ENCODE data around the gene ARMH4.

Gene ARMH4

DNA sequence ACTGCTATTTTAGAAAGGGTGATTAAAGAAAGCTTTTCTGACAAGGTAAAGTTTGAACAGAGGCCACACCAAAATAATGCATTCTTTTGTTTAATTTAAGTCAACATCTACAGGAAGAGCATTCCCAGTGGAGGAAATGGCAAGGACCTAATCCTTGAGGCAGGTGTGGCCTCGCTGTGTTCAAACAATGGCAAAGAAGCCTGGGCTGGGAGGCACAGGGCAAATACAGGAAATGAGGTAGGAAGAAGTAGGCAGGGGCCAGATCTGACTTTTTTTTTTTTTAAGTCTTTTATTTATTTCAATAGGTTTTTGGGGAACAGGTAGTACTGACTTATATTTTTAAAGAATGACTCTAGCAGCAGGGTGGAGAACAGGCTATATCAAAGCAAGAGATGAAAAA lies 53.5 kb downstream of the ARMH4 start:
- DNase-seq = peak; percentile 62

DNA sequence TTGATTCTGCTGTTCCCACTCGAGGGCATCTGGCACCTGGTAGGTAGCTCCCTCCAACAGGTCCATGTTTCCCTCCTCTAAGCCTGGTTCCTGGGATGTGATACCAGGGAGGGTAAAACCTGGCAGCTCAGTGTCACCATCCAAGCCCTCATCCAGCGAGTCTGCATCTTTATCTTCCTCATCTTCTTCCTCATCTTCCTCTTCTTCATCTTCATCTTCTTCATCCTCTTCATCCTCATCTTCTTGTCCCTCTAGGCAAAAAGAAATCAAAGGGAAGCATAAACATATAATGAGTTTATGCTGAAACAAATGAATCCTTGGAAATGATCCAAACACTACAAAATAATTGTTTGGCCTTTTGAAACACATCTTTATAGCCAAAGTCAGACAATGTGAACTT lies 55.3 kb downstream of the ARMH4 start:
- no peak for DNase-seq

DNA sequence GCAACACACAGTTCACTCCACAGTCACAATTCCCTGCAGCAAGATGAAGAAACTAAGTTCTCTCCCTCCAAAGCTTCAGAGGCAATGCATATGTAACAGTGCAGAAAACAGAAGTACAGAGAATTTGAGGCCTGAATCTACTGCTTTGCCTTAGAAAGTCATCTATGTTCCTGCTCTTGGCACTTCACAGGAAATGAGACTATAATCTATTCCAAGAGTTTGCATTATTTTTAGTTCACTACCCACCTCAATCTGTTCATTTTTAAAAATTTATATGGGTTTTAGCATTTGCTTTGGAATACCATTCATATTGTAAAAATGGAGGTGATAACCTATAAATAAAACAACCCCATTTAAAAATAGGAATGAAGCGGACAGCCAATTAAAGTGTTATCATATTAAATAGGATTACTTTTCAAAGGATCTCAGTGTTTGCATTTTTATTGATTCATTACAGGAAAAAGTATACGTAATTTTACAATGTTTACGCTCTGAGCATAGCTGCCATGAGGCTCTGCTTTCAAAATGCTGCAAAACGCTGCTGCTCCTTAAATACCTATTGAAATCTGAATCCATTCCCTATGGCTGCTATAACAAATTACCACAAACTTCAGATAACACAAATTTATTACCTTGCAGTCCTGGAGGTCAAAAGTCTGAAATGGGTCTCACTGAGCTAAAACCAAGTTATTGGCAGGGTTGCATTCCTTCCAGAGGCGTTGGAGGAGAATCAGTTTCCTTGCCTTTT lies 60.0 kb downstream of the ARMH4 start:
- no peak for DNase-seq

DNA sequence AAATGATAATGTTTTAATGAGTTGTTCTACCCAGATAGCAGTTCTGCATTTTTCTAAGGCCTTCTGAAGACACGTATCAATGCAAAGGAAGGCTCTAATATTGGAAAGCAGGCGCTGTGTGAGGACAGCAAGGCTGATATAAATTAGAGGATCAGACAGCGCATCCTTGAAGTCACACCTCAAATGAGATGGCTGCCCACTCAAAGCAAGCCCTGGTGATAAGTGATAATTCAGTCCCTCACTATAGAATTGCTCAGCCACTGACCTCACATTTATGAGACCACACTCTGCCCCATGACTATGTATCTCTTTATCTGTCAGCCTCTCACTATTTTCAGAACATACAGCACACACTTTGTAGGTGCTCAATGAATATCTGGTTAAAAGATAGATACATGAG lies 62.4 kb downstream of the ARMH4 start:
- no peak for DNase-seq

DNA sequence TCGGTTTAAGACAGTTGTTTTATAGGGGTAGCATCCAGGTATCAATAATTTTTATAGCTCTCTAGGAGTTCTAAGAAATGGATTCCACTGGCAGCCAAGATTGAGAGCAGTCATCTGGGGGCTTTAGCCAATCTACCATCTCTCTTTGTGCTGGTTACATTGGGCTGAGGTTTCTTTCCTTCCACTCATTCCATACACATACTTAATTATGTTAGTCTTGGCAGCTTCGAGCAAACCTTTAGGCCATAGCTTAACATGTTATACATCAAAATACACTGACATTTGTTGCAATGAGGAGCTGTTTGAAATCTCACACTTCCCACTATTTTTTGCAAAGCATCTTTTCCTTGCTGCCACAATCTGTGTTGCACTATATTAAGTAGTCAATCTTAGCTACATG lies 63.1 kb downstream of the ARMH4 start:
- no peak for DNase-seq

DNA sequence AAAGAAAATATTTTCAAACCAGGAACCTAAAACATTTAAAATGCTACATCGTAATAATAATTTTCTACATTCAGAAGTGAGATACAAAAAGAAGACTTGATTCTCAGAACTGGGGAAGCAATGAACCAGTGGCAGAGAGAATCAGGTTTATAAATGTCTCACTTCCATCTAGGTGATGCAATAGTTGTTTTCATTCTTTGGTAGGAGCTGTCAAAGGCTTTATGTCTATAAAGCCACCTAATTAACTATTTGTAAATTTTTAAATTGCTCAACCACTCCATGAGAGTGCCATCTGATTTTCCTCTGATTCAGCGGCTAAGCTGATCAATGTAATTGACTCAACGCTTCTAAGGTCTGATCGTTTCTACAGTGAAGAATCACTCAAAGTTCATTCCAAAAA lies 66.1 kb downstream of the ARMH4 start:
- DNase-seq = no peak

DNA sequence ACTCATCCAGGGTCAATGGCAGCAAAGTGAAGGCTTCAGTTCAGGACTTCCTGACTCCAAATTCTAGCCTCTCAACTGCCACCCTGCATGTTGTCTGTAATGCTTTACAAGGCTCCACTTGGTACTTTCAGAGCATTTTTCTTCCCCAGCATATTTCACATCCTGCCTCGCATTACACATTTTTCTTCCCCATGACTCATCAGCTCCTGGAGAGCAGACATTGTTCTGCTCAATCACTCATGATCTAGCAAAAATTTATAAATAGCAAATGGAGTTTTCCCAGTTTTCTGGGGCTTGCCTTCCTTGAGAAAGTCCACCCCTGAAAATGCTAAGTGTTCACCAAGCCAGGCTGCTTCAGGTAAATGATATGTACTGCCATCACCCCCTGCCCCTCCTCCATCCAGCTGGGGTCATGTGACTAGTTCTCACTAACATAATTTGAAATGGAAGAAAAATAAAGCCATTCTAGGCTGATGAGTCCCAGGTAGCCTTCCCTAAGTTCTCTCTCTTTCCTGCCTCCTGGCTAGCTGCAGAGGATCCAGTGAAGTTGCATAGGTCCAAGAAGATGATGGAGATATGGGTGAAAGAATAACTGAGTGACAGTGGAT lies 69.4 kb downstream of the ARMH4 start:
- no peak for DNase-seq

DNA sequence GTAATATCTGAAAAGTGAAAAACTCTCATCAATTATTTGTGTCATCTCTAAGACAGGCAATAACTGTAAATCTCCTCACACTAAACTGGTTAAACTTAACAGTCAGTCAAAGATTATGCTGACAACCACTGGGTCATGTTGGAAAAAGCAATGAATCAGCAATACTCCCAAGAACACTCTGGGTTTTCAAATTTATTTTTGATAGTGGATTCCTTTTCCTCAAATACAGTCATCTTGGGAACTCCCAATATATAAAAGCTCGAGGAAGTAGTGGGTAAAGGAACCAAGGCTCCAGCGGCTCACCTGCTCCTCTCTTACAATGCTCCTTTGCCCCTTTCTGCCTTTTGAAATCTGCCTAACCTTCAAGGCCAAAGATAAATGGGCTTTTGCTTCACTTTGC lies 70.0 kb downstream of the ARMH4 start:
- DNase-seq = no peak

DNA sequence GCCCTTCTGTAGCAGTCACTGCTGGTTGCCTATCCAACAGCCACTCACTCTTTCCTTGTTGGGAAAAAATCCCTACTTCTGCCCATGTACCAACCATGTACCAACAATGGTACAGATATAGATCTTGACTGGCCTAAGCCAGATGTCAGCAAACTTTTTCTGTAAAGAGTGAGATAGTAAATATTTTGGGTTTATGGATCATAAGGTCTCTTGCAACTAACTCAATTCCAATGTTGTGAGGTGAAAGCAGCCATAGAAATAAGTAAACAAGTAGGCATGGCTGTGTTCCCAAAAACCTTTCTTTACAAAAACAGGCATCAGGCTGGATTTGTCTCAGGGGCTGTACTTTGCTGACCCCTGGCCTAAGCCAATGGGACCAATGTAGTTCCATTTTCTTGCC lies 73.5 kb downstream of the ARMH4 start:
- DNase-seq = no peak

DNA sequence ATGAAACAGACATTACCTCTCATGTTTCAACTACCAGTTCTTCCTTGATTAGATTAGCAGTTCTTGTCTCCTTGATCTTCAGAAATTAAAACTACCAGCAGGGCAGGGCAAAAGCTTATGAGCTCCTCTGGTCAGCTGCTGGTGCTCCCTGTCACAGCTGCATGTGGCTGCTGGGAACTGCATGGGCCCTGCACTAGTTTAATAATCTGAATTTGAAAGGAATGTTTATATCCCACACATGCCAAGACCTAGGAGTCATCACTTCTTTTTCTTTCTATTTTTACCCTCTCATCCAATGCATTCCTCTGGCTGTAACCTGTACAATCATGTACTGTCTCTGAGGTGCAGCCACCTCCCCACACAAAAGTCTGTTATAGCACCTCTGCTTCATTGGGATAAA lies 73.9 kb downstream of the ARMH4 start:
- DNase-seq = no peak

DNA sequence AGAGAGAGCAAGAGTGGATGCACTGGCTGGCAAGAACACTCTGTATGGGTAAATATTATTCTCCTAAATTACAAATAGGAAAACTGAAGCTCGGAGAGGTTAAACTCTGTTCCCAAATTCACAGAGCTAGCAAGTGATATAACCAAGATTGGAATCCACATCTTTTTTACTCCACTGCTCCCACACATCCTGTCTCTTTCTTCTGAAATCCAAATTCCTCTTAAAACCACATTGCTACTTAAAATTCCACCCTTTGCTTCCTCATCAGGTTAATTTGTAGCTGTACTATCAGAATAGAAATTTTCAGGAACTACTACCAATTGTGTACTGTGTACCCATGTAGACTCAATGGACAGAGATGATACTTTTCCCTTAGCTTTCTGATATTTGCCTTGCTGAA lies 74.4 kb downstream of the ARMH4 start:
- no peak for DNase-seq

DNA sequence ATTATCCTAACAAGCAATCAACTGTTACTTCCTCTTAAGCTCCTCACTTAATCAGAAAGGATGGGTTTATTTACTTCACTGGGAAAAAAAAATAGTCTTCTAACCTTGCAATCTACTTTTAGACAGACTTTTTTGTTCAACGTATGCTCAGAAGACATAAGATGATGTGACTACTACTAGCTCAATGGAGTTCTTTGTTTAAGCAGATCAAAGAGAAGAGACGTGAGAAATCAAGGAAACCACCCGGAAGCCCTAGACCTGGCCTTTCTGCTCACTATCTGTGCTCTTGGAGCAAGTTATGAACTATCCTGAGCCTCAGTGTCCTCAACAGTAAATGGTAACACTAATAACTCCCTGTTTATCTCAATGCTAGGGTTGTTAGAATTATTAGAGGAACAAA lies 78.5 kb downstream of the ARMH4 start:
- DNase-seq = no peak

DNA sequence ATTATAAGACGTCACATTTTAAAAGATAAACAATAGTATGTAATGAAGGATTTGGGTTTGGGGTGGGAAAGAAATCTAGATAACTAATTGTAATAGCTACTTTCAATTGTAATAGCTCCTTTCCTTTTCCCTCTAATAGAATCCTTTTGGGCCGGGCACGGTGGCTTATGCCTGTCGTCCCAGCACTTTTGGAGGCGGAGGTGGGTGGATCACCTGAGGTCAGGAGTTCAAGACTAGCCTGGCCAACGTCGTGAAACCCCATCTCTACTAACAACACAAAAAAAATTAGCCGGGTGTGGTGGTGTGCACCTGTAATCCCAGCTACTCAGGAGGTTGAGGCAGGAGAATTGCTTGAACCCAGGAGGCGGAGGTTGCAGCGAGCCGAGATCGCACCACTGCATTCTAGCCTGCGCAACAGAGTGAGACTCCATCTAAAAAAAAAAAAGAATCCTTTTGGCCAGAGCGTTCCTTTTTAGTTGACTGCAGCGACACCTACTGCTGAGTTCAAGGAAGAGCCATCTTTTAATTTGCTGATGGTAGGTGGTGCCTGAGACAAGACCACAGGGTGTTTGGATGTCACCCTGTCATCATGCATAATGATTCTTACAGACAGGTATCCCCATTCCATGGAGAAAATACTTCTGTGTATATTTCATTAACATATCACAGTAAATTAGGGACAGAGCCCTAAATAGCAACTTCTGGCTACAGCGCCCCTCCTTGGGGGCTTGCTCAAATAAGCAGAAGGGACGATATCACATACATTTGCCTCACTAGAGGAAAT lies 79.5 kb downstream of the ARMH4 start:
- DNase-seq = peak; percentile 47

DNA sequence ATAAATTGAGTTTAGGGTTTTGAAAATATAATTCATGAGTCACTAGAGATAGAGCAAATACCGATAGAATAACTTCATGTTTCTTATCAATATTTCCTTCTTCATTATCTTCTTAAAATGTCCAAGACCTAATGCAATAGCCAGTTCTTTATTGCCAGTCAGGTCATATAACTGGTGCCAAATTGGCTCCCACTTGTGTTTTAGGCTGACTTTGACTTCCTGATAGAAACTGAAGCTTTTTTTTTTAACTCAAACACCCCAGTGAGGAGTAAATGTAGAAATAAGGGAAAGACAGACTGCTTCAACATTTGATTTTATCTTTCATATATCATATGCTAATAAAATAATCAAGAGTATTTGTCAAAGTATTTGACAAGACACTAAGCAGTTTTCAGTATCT lies 80.7 kb downstream of the ARMH4 start:
- DNase-seq = no peak

DNA sequence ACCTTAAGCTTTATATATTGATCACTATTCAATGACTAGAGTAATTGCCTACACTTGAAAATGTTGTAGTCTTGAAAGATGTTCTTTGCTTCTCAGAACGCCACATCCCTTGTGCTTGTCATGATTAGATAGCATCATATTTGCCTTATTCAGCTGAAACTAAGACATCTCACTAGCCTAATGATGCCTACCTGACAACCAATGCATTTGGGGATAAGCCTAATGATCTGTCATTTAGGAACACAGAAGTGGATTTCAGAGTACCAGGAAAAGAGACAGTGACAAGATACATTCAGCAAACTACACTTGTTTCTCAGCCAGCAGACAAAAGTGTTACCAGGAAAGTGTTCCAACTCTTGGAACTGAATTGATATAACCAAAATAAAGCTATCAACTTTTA lies 83.7 kb downstream of the ARMH4 start:
- DNase-seq = no peak

DNA sequence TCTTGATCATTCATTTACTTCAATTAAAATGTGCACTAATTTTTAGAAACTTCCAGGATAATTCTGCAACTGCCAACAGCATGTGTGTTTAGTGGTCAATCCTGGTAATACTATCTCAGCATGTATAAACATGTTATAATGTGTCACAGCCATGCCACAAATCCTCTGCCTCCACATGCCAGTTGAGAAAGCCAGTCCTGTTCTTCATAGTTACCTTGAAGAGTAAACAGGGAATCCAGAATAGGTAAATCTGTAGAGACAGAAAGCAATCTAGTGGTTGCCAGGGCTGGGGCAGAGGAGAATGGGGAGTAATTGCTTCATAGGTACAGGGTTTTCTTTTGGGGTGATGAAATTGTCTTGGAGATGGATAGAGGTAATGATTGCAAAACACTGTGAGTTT lies 85.9 kb downstream of the ARMH4 start:
- DNase-seq = no peak

DNA sequence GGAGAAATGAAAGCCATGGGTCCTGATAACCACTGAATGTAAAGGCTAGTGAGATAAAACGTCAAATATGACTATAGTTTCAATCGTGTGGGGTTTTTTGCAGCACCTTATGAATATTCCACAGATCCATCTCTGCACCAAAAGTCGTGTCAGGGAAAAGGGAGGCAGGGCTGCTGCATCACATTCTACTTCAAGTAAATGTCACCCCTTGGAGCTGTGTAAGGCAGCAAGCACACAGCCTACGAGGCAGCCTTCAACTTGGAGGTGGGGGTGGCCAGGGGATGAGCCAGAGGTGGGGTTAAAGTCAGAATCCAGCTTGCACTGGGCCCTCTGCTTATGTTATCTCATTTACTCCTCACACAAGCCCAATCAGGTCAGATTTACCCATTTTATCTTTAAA lies 90.4 kb downstream of the ARMH4 start:
- DNase-seq = no peak

DNA sequence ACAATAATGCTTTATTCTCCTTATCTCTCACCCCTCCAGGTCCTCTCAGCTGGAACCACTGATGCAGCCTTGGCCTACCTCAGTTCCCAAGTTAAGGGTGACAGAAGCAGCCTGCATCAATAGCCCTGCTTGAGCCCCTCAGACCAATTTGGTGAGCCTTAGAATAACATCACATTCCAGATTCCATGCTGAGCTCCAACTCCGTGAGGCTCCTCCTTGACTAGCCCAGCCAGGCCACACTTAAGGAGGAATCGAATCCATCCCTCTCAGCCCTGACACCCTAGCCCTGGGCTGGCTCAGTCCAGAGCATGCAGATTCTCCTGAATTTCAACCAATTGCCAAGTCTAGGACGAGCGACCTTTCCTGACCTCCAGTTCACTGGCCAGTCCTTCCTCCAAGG lies 91.1 kb downstream of the ARMH4 start:
- no peak for DNase-seq

DNA sequence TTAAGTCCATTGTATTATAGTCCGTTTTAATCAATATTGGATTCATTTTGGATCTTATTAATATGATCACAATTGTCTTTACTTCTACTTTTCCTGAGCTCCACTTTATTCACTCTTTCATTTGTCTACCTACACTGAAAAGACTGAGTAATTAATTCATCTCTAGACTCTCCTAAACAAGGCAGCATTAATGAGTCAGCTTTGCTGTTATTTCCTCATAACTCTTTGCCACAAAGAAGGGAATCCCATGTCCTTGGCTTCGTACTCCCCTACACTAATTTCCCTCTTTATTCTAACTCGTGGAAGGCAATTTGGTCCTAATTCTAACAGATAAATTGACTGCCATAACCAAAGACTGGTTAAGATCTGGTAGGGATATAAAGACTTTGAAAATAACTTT lies 91.9 kb downstream of the ARMH4 start:
- DNase-seq = no peak

DNA sequence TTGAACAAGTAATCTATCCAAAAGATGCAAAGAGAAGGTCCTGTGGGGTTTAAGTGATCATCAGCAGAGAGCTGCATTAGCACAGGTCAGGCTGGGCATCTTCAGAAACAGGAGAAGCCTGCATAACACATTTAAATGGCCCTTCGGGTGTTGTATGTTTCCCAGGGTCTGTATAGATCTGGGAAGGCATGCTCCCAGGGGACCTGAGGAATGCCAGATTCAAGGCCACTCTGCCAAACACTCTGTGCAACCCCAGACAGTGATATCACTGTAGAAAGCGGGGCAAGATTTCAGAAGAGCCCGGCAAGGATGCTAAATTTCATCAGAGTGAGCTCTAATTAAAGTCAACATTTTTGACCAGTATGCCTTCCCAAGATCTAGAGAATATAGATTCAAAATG lies 92.9 kb downstream of the ARMH4 start:
- no peak for DNase-seq

DNA sequence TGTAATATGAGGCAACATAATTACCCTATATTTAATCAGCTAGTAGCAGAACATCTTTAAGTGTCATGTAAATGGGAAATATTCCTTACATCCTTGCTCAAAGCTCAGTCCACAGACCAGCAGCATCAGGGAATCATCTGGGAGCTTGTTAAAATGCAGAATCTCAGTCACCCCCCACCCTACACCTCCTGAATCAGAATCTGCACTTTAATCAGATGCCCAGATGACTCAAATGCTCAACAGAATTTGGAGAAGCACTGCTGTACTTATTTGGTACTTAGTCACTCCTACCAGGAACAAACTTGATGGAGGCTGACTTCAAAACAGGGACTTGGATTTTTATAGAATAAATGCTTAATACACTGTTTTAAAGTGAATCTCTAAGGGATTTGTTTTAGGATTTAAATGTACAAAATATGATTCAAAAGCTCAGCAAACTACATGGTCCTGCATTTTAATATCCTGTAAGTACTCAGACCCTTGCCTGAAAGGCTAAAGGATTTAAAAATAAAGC lies 96.5 kb downstream of the ARMH4 start:
- DNase-seq = no peak

DNA sequence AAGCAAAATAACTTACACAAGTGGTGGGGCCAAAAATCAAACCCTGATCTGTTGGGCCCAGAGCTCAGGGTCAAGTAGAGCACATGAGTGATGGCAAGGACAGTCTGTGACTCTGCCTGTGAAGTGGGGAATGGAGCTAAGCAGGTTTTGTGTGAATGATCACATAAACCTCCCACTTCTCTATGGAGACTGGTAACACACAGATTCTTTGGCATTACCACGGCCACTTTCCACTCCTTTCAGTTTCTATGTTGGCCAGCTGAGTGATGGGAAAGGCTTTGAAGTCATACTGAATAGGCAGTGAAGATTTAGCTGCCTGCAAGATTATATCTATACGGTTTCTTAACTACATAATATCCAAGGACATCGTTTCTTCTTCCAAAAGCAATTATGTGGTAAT lies 97.9 kb downstream of the ARMH4 start:
- DNase-seq = no peak

DNA sequence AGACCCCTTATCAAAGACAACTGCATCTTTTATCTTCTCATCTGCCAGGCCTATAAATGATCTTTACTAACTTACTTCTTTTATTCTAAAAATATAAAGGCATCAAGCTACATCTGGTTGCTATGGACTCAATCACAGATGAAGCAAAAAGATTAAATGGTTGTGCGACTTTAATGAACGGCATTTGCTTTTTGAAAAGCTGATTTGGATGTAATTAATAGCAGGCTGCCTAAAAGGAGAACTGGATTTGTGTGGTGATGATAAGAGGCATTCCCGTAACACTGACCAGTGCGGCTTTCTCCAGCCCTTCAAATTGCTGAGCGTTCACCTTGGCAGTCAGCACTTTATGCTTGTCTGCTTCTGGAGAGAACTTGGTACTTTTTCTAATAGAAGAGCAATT lies 103.8 kb downstream of the ARMH4 start:
- no peak for DNase-seq

DNA sequence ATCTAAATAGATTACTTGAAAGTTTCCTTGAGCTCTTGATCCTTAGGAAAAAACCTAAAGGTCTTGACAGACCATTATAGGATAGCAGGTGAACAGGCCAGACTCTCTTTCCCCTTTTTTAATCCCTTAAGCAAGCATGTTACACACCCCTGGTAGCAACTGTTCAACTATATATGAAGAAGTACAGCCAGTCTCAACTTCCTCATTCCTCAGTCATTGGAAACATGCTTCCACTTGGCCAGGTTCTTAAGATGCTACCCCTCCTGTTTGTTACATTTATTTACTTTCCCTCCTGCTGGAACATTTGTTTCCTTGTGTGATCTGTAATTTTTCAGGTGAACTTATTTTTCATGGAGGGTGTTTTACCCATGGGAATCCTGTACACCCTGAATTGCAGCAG lies 124.1 kb downstream of the ARMH4 start:
- DNase-seq = no peak
